ENCODE results near the gene INPP5A.

The INPP5A gene

GRCh38 chr10:132641966-132642731 lies 104.6 kb downstream of the INPP5A start:
- DNase-seq: no peak

- DNase-seq: no peak
Measured at GRCh38 chr10:132642732-132643008, 105.1 kb downstream of the INPP5A start.

GRCh38 chr10:132643709-132644526 lies 106.3 kb downstream of the INPP5A start:
- peak in 1 of 56 donors; percentile 28 for DNase-seq

GRCh38 chr10:132644527-132645246 lies 107.1 kb downstream of the INPP5A start:
- DNase-seq: no peak

GRCh38 chr10:132645247-132645530 lies 107.6 kb downstream of the INPP5A start:
- DNase-seq: no peak

GRCh38 chr10:132645630-132646442 lies 108.2 kb downstream of the INPP5A start:
- no peak for DNase-seq

- DNase-seq: no peak
Measured at GRCh38 chr10:132646443-132647097, 109.0 kb downstream of the INPP5A start.

GRCh38 chr10:132647424-132647823 lies 109.8 kb downstream of the INPP5A start:
- DNase-seq: no peak

- DNase-seq: peak in 26 of 56 donors; percentile 28 to 76 (median 48)
Measured at GRCh38 chr10:132648072-132648850, 110.7 kb downstream of the INPP5A start.

GRCh38 chr10:132648851-132649528 lies 111.4 kb downstream of the INPP5A start:
- DNase-seq: peak in 1 of 56 donors; percentile 28

- no peak for DNase-seq
Measured at GRCh38 chr10:132649651-132650360, 112.2 kb downstream of the INPP5A start.

- no peak for DNase-seq
Measured at GRCh38 chr10:132650611-132651250, 113.1 kb downstream of the INPP5A start.

- no peak for DNase-seq
Measured at GRCh38 chr10:132651511-132652029, 114.0 kb downstream of the INPP5A start.

- DNase-seq: no peak
Measured at GRCh38 chr10:132652446-132652845, 114.9 kb downstream of the INPP5A start.

- DNase-seq: no peak
Measured at GRCh38 chr10:132652936-132653590, 115.5 kb downstream of the INPP5A start.

GRCh38 chr10:132653721-132654120 lies 116.1 kb downstream of the INPP5A start:
- DNase-seq: no peak

- DNase-seq: no peak
Measured at GRCh38 chr10:132654121-132654571, 116.6 kb downstream of the INPP5A start.

Data from nucleus accumbens (tissue), 56 donors.